Activated effector memory CD4-positive, alpha-beta T cell treated with Interleukin-2 at 50 U/mL for 16 hours (primary cell): ENCODE measurements around the gene GRB7.
A peak's percentile ranks its signal among the peaks of the same experiment; 100 is the strongest.
"Not testable (repeated sequence)": the region's sequence is repeated elsewhere in the genome, so short reads cannot be mapped to it uniquely, and the experiment has no call there.

Experiments
- DNase-seq: peaks from one replicate; pipeline ENCODE4 v3.0.0-alpha.2; 2020

Gene GRB7

DNA sequence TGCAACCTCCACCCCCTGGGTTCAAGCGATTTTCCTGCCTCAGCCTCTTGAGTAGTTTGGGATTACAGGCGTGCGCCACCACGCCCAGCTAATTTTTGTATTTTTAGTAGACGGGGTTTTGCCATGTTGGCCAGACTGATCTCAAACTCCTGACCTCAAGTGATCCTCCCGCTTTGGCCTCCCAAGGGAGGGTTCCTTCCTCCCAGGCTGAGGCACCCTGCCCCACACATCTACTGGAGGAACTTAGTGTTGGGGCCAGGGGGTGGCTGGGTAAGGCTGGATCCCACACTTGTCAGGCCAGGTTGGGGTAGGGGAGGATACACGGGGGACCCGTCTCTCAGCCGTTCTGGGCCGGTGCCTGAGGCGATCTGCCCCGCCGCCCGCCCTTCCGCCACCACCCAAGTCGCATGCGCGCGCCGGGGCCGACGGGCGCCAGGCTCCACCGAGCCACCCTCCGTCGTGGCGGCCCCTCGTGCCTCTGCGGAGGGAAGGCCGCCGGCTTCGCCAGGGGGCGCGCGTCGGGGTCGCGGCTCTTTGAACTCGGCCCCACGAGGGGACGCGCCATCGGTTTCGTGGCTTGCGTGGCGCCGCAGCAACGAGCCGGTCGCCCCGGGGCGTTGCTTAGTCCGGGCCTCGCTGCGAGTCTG is 15.9 kb downstream of the GRB7 start:
- DNase-seq = no peak

DNA sequence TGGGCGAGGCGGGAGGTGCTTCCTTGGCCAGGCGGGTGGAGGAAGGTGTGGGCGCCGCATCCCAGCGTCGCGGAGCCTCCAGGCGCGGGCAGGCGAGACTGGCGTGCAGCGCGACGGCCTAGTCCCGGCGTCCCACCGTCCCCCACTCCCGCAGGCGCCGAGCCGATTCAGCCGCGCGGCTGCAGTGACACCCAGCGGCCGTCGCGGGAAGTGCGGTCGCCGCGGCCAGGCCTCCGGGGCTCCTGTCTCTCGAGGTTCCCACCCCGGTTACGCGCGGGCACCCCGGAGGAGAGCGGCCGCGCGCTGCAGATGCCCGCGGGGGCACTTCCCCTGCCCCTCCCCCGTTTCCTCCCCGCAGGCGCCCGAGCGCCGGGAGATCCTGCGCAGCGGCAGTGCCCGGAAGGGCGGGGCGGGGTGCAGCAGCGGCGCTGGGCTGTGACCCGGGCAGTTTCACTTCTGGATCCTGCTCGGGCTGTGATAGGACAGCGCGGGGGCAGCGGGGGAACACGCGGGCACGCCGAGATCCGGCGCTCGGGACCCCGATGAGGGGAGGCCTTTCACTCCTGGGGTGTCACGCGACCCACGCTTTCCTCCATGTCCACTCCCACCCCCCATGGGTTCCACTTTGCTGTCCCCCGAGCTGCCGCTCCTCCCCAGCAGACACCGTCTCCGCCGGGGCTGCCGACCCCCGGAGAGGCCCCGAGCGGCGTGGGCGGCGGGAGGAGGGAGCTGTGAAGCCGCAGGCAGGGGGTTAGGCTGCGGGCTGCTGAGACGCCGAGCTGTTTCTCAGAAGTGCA is 16.6 kb downstream of the GRB7 start:
- DNase-seq = peak; percentile 98

DNA sequence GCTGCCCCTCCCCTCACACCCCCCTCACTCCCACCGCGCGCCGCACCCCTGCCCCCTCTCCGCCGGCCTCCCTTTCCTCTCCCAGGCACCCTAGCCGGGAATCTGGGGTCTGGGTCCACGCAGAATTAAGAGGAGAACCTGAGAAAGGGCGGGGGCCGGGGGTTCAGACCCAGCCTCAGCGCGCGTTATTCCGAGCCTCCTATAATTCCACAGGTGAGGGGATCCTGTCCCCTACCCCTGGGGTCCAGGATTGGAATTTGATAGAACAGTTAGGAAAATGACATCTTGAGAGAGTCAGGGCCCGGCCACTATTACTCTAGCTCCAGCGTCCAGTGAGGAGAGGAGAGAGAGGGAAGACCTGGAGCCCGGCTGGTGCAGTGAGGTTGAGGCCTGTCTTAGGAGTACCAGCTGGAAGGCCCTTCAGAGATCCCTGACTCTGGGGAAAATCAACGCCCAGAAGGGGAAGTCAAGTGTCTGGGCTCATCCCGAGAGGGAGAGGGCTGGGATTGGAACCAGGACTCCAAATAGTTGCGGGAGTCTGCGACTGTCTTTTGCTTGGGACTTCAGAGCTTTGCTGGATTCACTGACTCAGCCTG is 17.3 kb downstream of the GRB7 start:
- no peak for DNase-seq

DNA sequence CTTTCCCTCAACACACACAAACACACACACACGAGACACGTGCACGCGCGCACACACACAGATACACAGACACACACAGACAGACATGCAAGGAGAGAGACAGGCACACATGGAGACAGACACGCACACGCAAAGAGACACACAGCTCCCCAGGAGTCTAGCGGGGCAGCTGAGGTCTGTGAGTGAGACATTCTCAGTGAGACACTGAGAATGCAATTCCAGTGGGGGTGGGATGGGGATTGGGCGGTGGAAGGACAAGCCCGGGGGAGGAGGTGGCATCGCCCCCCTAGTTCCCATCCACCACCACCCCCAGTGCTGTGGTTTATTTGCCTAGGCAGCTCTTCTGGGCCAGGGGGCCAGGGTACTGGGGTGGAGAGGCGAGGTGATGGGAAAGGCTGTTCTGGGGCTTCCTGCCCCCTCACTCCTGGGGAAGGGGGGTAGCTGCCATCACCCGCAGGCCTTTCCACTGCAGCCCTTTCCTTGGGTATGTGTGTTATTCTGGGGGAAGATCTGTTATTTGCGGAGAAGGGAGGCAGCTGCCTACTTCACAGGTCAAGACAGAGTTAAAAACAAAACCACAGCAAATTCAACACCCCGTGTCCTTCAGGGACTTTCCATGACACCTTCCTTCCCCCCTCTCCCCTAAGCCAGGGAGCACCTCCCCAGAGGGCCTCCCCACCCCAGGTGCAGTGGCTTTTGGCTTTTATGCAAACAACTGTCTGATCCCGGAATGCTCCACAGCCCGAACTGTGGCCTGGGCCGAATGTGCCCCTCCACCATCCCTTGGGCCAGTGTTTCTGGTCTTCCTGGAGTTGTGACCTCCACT is 18.0 kb downstream of the GRB7 start:
- DNase-seq = peak; percentile 37

DNA sequence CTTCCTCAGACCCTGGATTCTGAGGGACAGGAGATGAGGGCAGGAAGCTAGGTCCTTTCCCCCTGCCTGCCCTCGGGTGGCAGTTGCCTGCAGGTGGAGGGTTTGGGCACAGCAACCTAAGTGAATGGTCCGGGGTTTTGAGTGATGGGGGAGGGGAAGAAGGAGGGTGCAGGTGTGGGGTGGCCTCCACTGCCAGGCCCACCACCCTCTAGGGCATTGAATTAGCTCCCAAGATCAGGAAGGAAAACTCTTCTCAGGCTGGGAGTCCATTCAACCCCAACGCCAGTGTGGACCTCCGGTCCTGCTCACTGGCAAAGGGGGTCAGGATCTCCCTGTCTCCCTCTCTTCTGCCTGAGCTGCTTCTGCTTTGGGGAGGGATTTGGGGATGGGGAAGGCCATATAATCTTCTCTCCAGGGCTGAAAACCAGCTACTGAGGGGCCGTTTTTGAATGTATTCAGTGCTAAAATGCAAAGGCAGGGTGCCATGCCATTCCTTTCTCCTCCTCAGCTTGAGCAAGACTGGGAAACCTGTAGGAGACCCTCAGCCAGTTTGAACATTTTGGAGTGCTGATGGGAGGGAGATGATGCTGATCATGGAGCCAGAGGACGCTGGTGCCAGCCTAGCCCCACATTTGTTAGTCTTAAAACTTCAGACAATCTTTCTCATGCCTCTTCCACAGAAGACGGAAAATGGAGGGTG is 18.8 kb downstream of the GRB7 start:
- no peak for DNase-seq

DNA sequence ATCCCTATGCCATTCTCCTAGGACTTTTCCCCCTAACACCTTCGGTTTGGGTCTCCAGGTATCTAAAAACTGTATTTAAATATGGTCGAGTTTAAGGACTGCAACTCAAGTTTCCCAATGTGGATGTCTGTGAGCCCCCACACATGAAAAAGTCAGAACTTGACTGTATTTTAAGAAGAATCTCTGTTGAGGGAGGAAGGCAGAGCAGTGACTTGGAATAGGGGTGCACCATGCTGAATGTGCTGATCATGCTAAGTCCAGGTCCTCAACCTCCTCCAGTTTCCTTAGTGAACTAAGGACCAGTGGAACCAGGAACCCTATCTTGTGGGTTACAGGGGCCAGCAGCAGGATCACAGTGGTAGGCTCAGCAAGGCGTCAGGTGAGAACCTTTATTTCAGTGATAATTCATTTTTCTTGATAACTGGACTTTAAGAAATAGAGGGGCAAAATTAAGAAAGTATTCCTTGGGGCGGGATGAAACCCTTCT is 19.5 kb downstream of the GRB7 start:
- no peak for DNase-seq

DNA sequence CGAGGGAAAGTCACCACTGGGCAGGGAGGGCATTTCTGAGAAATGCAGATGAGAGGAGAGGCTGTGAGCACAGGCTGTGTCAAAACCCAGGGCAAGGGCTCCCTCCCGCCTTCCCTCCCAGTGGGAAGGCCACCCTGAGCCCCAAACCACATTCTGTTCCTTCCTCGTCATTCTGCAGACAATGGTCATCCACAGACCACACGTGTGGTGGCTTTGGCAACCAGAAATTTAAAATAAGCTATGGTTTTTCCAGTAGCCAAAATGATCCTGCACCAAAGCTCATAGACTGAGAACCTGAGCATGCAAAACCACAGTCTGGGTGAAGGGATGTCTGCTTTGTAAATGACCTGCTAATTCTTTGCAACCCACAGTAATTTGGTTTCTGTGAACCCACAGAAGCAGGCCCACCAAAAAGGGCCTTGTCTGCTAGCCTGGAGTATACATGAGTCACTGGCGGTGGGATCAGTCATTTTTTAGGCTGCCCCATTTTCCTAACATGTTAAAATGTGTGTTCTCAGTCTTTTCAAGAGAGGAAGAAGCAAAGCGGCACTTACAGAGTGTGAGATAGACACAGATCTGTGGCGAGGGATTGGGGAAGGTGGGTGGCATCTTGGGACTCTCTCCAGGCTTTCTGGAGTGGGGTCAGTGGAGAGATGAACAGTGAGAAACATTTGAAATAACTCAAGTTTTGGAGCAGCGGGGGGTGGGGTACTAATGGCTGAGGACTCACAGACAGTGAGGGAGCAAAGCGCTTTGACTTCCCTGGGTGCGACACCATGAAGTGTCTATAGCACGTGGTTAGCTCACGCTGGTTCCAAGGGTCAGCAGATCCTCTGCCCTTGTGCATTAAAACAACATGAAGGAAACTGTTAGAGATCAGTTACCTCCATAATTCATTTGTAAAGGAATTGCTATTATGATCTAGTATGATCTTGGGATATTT is 20.5 kb downstream of the GRB7 start:
- DNase-seq = peak; percentile 35

DNA sequence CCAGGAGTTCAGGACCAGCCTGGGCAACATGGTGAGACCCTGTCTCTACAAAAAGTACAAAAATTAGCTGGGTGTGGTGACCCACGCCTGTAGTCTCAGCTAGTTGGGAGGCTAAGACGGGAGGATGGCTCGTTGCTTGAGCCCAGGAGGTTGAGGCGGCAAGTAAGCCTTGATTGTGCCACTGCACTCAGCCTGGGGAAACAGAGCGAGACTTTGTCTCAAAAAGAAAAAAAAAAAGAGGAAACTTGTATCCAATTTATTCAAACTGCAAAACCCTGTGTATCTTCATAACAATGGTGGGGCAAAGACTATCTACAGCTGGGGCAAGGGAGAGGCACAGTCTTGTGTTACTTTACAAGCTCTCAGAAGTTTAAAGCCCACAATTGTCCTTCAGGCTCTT is 21.5 kb downstream of the GRB7 start:
- no peak for DNase-seq

DNA sequence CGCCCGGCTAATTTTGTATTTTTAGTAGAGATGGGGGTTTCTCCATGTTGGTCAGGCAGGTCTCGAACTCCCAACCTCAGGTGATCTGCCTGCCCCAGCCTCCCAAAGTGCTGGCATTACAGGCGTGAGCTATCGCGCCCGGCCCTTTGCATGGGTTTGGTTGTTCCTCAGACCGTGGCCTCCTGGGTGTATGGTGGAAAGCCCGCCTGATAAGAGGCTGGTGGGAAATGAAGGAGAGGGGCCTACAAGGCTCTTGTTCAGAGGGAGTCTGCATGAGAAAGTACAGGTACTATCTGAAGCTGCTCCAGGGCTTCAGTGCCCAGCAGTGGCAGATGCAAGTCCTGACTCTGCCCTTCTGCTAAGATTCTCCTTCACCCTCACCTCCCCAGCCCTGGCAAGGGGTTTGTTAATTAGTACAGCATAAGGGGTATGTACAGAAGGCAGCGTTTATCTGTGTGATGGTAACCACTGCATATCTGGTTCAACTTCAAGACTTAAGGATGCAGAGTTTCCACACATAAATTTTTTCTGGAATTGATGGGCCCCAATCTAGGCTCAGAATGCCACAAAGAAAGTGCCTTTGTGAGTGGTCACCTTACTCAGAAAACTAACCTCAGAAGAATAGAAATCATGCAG is 24.2 kb downstream of the GRB7 start:
- no peak for DNase-seq

DNA sequence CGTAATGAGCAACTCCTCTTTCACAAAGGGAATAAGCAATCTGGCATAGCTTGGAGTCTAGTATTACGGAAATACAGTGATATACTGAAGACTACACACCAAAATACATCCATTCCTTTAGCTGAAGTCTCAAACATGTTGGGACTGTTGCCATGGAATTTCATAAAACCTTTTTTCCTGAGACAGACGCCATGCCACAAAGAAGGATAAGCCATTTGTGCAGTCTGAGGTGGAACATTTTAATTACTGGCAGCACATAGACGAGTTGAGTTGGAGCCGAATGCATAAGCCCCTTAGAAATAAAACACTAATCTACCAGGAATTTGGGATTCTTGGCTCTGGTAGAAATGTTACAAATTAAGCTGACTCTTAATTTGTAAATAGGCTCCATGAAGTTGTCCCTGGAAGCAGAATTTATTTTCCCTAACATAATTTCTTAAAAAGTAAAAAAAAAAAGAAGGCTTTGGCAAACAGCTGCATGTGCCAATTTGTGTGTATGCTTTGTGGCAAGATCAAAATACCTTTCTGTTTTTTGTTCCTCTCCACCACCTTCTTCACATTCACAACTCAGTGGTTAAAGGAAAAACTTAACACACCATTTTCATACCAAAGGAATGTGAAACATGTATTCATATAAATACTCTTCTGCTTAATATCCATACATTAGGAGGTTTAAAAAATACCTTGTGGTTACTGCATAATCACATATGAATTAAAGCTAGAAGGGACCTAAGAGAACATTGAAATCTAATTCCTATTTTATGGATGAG is 25.5 kb downstream of the GRB7 start:
- DNase-seq = no peak

DNA sequence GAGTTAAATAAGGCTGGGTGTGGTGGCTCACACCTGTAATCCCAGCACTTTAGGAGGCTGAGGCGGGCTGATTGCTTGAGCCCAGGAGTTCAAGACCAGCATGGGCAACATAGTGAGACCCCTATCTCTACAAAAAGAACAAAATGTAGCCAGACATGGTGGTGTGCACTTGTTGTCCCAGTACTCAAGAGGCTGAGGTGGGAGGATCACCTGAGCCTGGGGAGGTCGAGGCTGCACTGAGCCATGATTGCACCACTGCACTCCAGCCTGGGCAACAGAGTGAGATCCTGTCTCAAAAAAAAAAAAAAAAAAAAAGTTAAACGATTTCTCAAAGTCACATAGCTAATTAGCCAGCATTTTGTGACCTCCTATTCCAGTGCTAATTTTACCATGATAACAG is 26.4 kb downstream of the GRB7 start:
- DNase-seq = not testable (repeated sequence)

DNA sequence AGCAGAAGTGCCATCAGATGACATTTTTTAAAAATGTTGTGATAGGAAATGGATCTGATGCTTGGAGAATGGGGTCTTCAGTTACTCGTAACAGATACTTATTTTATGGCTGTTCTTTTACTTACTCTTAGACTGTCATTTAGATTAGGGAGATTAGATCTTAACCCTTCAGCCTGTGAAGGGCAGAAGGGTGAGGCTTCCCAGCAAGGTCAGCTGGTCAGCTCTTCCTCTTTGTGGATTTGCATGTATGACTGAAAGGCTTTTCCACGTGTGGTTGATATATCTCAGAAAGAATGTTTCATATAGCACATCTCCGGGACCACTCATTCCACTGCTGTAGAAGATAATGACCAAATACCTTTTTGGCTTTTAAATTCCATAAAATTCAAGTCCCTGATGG is 27.4 kb downstream of the GRB7 start:
- DNase-seq = no peak

DNA sequence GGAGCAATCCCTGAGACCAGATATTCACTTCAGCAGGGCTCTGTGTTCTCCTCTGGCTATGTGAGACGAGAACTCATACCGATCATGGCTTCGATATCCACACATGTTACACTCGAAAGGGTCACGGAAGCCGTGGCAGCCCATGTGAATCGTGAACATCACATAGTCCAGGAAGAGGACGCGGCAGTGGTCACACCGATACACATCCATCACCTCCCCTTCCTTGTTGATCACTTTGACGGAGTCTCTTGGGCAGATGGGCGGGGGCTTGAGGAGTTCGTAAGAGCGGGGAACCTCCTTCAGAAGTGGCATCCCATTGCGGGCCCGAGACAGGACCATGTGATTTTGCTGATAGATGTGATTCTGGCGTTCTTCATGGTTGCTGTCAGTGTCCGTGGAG is 28.0 kb downstream of the GRB7 start:
- DNase-seq = no peak

DNA sequence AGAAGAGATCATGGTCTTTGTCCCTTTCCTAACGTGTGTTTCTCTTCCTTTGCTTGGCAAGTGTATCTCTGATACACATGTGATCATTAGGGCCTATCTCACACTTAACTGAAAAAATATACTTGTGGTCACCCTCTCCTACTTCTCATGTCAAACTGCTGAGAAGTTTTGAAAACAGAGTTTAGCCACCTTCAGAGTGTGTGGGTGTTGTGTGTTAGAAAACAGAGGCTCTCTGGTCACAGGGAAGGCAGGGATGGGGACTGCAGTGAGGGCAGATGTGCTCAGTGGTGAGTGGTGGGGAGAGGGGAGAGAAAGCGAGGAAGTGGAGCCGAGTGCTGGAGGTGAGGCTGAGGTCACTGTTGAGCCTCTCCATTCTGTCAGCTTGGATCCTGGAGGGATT is 29.4 kb downstream of the GRB7 start:
- no peak for DNase-seq

DNA sequence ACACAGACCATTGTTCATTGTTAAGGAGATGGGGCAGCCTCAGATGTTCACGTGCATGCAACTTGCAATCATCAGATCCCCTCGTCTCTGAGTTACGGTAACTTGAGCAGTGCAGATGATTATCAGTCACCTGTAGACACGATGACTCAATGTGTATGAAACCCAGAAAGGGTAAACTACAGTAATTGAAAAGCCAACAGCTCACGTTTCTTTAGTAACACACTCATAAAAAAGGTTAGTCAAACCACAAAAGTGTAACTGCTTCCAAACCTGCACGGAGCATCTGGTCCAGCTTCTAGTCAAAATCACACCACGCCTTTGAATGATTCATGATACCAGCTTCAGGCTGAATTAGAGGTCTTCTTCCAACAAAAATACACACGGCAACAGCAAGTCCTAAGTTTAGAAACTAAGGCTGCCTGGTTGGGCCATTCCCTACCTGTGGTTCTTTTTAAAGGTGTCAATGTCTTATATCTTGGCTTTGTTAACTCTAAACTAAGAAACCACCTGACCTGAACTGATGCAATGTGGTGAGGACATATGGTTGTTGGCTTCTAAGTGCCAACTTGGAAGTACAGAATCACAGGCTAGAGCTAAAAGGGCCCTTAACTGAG is 32.3 kb downstream of the GRB7 start:
- peak; percentile 43 for DNase-seq

DNA sequence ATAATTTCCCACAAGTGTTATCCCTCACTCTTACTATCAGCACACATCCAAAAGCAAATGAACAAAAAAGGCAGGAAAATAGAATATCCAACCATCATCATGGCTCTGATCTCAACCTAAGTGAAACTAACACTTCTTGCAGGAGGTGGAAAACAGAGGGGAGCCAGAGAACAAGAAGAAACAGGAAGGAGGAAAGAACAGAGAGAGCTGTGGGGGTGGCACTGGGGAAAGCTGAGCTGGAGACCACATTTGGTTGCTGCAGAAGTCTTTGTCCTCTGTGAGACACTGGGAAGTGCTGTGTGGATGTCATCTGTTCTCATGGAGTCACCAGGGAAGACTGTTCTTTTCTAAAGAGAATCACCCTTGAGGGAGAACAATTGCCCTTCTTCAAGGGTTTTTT is 34.7 kb downstream of the GRB7 start:
- DNase-seq = no peak

DNA sequence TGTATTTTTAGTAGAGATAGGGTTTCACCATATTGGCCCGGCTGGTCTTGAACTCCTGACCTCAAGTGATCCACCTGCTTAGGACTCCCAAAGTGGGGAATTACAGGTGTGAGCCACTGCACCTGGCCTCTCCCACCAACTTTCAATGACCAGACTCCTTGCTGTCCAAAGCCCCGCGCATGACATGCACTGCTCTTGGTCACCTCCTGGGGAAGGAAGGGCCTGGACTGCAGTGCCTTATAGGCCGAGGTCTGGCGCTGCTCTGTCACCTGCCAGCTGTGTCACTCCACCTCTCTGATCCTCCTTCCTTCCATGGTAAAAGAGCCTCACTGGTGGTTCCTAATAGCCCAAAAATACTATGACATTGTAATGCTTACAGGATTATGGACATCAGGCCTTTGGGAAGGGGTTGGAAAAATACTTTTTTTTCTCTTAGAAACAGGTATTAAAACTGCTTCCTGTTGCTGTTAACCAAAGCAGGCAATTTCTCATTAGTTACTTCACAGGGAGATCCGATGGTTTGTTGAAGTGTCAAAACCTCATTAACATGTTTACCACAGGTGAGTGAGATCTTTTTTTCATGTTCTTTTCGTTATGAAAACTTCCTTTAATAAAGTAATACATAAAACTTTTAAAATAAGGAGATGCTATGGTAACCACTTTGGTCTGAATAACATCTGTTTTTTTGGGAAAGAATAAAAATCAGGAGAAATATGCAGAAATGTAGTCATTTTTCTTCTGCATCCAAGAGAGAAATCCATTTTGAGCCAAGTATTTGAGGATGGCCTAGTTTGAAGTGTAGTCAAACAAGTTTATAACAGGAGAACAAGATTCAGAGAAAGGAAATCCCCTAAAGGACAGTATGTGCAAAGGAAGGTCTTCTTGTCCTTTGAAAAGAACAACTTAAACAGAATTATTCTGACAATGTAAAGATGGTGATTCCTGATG is 35.5 kb downstream of the GRB7 start:
- no peak for DNase-seq

DNA sequence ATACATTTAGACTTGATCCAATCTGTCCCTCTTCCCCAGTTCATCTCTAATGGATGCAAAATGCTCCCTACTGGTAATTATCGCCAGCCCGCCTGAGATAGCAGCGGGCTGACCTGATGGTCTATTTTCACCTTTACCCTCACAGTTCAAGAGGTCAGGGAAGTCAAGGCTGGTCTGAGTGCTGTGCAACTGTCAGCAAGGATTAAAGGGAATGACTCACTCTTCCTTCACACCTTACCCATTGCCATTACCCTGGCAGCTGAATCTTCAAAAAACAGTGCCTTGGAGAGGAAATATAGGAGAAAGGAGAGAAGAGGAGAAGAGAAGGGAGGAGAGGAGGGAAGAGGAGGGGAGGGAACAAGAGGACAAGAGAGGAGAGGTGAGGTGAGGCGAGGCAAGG is 36.3 kb downstream of the GRB7 start:
- DNase-seq = no peak
